Stomach (tissue), 4 donors: ENCODE measurements around the gene VIPR2.

ENCODE experiments used
- POLR2A ChIP-seq, 4 donors: fragments of 450-650 bp; IDR thresholded peaks; one replicate each; pipeline ENCODE4 v1.6.1; 2016; ENCODE audit warnings: antibody characterized with exemption in 4 of 4, control low read depth in 2 of 4, mild to moderate bottlenecking in 1 of 4, moderate library complexity in 1 of 4
- POLR2AphosphoS5 ChIP-seq, 3 donors: sonication (generic); formaldehyde crosslinking; IDR thresholded peaks; one replicate each; pipeline ENCODE4 v1.6.1; 2016; ENCODE audit warnings: antibody characterized with exemption in 3 of 3
- TF ChIP-seq, protein P1 (sequence below), 7 experiments: fragments of 450-650 bp in 4 of 7; fragments of 200-600 bp in 3 of 7; sonication (generic) in 3 of 7; IDR thresholded peaks; one replicate each; pipeline ENCODE4 v1.5.1; 2016 to 2019; ENCODE audit warnings: antibody characterized with exemption in 7 of 7, control low read depth in 2 of 7, mild to moderate bottlenecking in 1 of 7

DNA sequence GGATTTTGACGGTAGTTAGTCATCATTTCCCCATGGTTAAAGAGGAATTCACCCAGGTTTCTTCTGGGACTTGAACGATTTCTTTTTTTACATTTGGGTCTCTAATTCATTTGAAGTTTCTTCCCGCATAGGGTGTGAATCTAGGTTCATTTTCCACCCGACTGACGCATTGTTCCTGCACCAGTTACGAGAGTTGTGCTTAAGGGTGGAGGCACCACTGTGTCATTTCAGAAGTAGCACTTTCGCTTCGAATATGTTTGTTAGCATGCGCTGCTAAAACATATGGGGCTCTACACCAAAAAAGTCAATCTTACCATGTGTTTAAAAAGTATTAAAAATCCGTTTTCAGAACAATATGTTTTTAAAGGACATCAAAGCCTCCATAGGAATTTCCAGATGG is 140.3 kb downstream of the VIPR2 start:
- TF ChIP-seq, protein P1, sequence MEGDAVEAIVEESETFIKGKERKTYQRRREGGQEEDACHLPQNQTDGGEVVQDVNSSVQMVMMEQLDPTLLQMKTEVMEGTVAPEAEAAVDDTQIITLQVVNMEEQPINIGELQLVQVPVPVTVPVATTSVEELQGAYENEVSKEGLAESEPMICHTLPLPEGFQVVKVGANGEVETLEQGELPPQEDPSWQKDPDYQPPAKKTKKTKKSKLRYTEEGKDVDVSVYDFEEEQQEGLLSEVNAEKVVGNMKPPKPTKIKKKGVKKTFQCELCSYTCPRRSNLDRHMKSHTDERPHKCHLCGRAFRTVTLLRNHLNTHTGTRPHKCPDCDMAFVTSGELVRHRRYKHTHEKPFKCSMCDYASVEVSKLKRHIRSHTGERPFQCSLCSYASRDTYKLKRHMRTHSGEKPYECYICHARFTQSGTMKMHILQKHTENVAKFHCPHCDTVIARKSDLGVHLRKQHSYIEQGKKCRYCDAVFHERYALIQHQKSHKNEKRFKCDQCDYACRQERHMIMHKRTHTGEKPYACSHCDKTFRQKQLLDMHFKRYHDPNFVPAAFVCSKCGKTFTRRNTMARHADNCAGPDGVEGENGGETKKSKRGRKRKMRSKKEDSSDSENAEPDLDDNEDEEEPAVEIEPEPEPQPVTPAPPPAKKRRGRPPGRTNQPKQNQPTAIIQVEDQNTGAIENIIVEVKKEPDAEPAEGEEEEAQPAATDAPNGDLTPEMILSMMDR (IDR thresholded peaks at IDR 0.05), result no peak
- TF ChIP-seq POLR2AphosphoS5 (IDR thresholded peaks at IDR 0.05) (no peak), POLR2A (IDR thresholded peaks at IDR 0.05) (no peak)
